MM.1S (cell line): ENCODE data around the gene VLDLR.

Source experiments
- EZH2phosphoT487 ChIP-seq: fragments of 300-600 bp; sonication (generic); IDR thresholded peaks from 2 replicates; pipeline ENCODE4 v1.6.1; 2018; ENCODE audit warnings: antibody characterized with exemption, low read length
- TF ChIP-seq, protein P1 (sequence below): fragments of 300-600 bp; sonication (generic); IDR thresholded peaks from 2 replicates; pipeline ENCODE4 v1.5.1; 2016; ENCODE audit warnings: antibody characterized with exemption, low read length, mixed read lengths

DNA sequence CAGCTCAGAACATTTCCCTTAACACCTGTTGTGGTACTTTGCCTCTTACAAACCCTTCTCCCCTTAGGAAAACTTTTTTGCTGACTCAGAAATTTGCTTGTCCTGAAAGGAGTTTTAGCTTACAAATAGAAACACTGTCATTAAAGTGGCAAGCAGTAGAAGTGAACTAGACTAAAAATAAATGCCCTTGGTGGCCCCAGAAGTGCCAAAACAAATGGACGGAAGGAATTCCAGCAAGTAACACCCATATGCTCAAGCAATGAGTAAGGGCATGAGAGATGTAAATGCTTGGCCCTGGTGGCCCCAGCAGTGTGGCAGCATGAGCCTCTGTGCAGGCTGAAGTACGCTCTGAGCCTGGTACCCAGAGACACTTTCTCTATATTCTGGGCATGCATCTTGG, 8.6 kb downstream of the VLDLR start:
- TF ChIP-seq, protein P1, sequence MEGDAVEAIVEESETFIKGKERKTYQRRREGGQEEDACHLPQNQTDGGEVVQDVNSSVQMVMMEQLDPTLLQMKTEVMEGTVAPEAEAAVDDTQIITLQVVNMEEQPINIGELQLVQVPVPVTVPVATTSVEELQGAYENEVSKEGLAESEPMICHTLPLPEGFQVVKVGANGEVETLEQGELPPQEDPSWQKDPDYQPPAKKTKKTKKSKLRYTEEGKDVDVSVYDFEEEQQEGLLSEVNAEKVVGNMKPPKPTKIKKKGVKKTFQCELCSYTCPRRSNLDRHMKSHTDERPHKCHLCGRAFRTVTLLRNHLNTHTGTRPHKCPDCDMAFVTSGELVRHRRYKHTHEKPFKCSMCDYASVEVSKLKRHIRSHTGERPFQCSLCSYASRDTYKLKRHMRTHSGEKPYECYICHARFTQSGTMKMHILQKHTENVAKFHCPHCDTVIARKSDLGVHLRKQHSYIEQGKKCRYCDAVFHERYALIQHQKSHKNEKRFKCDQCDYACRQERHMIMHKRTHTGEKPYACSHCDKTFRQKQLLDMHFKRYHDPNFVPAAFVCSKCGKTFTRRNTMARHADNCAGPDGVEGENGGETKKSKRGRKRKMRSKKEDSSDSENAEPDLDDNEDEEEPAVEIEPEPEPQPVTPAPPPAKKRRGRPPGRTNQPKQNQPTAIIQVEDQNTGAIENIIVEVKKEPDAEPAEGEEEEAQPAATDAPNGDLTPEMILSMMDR = no peak
- TF ChIP-seq EZH2phosphoT487 = no peak
